Stimulated activated naive B cell treated with anti-CD40 and anti-IgM and Interleukin-4, amounts not matched to agents 10 μg/mL and 1 μg/mL and 100 μg/mL, for 72 hours (primary cell): ENCODE measurements around the gene ELF2.
"Not testable (repeated sequence)": the region's sequence is repeated elsewhere in the genome, so short reads cannot be mapped to it uniquely, and the experiment has no call there.

Experiments
- ATAC-seq, 2 donors: fragments of 150-1000 bp; cut with Tn5 transposase; replicated peaks; 2 replicates each; pipeline ENCODE4 v1.10.0; 2021; ENCODE audit warnings: moderate library complexity in 1 of 2
- DNase-seq: peaks from one replicate; pipeline ENCODE4 v3.0.0; 2021
- H3K27ac Mint-ChIP-seq: one replicate; pipeline ENCODE4 v1.8.0; 2022; ENCODE audit warnings: mild to moderate bottlenecking, mixed read lengths
- H3K27me3 Mint-ChIP-seq, 2 donors: one replicate each; pipeline ENCODE4 v1.8.0; 2022; ENCODE audit warnings: mixed read lengths in 2 of 2
- H3K36me3 Mint-ChIP-seq, 2 donors: one replicate each; pipeline ENCODE4 v1.8.0; 2022; ENCODE audit warnings: mixed read lengths in 2 of 2, mild to moderate bottlenecking in 1 of 2
- H3K4me1 Mint-ChIP-seq, 2 donors: one replicate each; pipeline ENCODE4 v1.8.0; 2022; ENCODE audit warnings: mixed read lengths in 2 of 2, mild to moderate bottlenecking in 1 of 2
- H3K4me3 Mint-ChIP-seq, 2 donors: one replicate each; pipeline ENCODE4 v1.8.0; 2022; ENCODE audit warnings: mild to moderate bottlenecking in 2 of 2, mixed read lengths in 2 of 2, moderate library complexity in 1 of 2
- H3K9me3 Mint-ChIP-seq, 2 donors: one replicate each; pipeline ENCODE4 v1.8.0; 2022; ENCODE audit warnings: mixed read lengths in 2 of 2, mild to moderate bottlenecking in 1 of 2

The ELF2 gene

DNA sequence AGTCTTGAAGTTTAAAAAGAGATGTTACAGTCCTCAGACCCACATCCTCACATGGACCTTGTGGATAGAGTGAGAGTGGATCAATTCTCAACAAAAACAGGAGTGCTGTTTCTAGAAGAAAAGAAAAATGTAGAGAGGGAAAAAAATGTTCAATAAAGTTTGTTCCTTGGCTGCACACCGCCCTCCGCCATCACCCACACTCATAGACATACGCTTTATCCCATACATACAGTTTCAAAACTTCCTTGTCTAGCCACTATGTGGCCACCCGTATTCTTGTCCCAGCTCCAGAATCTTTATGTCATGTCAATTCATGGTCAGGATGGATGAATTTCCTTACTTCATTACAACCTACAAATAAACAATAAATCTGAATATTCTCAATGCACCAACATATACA lies 23.5 kb upstream of the ELF2 start:
- peaks cover 0 to 6% of the 10 kb centered on the region in 2 donors for H3K36me3 Mint-ChIP-seq
- H3K27me3 Mint-ChIP-seq: peaks cover 4 to 16% of the 10 kb centered on the region in 2 donors
- H3K27ac Mint-ChIP-seq: no peak overlapping the region
- H3K4me1 Mint-ChIP-seq: no peaks in the 10 kb centered on the region
- ATAC-seq (no peak), DNase-seq (no peak)
- H3K4me3 Mint-ChIP-seq: no peak overlapping the region
- H3K9me3 Mint-ChIP-seq: peaks cover 4 to 7% of the 10 kb centered on the region in 2 donors

DNA sequence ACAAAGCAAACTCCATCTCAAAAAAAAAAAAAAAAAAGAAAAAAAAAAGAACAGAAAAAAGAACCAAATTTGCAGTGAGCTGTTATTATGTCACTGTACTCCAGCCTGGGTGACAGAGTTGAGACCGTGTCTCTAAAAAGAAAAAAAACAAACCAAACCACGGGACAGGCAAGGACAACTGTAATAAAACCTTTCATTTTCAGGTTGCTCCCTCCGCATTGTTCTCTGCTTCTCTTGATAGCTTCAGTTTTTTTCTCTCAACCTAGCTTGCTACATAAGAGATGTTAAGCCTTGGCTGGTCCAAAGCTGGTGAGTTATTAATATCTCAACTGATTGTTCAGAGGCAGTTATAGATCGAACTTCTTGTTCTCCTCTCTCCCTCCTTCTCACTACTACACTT lies 23.1 kb upstream of the ELF2 start:
- DNase-seq: no peak
- Mint-ChIP-seq H3K27ac (no peak overlapping the region), H3K27me3 (peaks cover 4 to 16% of the 10 kb centered on the region in 2 donors), H3K4me1 (no peaks in the 10 kb centered on the region), H3K36me3 (peaks cover 0 to 6% of the 10 kb centered on the region in 2 donors), H3K9me3 (peaks cover 4 to 7% of the 10 kb centered on the region in 2 donors), H3K4me3 (no peak overlapping the region)
- ATAC-seq: no peak

DNA sequence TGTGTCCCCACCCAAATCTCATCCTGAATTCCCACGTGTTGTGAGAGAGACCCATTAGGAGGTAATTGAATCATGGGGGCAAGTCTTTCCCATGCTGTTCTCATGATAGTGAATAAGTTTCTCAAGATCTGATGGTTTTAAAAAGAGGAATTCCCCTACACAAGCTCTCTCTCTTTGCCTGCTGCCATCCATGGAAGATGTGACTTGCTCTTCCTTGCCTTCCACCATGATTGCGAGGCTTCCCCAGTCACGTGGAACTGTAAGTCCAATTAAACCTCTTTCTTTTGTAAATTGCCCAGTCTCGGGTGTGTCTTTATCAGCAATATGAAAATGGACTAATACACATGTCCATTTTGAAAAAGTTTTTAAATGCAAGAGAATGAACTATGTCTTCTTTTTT lies 20.2 kb upstream of the ELF2 start:
- H3K9me3 Mint-ChIP-seq, DNase-seq, H3K27ac Mint-ChIP-seq, ATAC-seq, H3K4me3 Mint-ChIP-seq, H3K4me1 Mint-ChIP-seq, H3K36me3 Mint-ChIP-seq: not testable (repeated sequence)
- H3K27me3 Mint-ChIP-seq: peaks cover 4 to 16% of the 10 kb centered on the region in 2 donors

DNA sequence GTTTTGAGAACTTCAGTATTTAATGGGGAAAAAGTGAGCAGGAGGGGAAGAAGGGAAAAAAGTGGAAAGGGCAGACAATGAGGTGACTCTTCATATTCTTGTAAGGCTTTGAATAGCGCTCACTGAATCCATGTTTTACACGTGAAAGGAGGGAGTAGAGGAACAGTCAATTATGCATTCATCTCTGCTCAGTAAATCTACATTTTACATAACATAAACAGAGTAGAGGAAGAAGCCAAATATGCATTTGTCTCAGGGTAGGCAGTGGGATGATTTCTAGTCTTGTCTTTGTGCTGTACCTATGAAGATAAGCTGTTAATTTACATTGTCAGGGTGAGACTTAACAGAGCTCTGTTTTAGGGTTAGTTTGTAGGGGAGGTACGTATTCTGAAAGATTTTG lies 19.4 kb upstream of the ELF2 start:
- no peak overlapping the region for H3K4me3 Mint-ChIP-seq
- peaks cover 4 to 7% of the 10 kb centered on the region in 2 donors for H3K9me3 Mint-ChIP-seq
- DNase-seq: no peak
- H3K4me1 Mint-ChIP-seq: no peaks in the 10 kb centered on the region
- H3K36me3 Mint-ChIP-seq: peaks cover 0 to 6% of the 10 kb centered on the region in 2 donors
- no peak for ATAC-seq
- peaks cover 4 to 16% of the 10 kb centered on the region in 2 donors for H3K27me3 Mint-ChIP-seq
- no peak overlapping the region for H3K27ac Mint-ChIP-seq

DNA sequence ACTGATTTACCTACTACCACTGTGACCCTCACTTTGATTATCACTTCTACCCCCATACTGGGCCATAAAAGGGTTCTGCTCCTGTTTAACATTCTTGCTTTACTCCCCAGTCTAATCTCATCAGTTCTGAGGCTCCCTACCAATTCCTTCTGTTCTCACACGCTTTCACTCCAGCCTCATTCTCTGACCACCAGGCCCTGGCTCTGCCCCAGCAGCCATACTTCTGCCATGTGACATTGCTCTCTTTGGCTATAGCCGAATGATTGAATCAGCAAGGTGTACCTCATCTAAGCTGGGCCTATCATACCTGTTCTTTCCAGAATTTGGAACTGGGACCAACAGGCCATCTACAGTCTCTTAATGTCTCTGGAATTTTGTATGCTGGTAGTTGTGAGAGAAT lies 14.4 kb upstream of the ELF2 start:
- H3K36me3 Mint-ChIP-seq: no peaks in the 10 kb centered on the region
- no peak overlapping the region for H3K4me3 Mint-ChIP-seq
- no peaks in the 10 kb centered on the region for H3K9me3 Mint-ChIP-seq
- no peak for ATAC-seq
- DNase-seq: no peak
- H3K4me1 Mint-ChIP-seq: peaks cover 3 to 6% of the 10 kb centered on the region in 2 donors
- no peak overlapping the region for H3K27ac Mint-ChIP-seq
- H3K27me3 Mint-ChIP-seq: no peaks in the 10 kb centered on the region

DNA sequence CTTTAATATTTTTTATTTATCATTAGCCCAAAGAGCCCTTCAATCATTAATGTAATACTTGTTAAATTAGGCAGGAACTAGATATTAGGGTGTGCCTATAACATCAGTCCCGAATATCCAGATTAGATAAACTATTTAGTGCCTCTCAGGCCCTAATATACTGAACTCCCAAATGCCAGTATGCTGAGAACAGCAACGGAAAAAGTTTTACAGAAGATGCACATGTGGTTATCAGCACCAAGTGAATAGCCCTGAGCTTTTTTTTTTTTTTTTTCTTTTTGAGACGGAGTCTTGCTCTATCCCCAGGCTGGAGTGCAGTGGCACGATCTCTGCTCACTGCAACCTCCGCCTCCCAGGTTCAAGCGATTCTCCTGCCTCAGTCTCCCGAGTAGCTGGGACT lies 13.0 kb upstream of the ELF2 start:
- ATAC-seq: no peak
- Mint-ChIP-seq H3K9me3 (no peaks in the 10 kb centered on the region), H3K36me3 (no peaks in the 10 kb centered on the region), H3K4me1 (peaks cover 3 to 6% of the 10 kb centered on the region in 2 donors), H3K4me3 (no peak overlapping the region), H3K27ac (no peak overlapping the region), H3K27me3 (no peaks in the 10 kb centered on the region)
- DNase-seq: no peak

DNA sequence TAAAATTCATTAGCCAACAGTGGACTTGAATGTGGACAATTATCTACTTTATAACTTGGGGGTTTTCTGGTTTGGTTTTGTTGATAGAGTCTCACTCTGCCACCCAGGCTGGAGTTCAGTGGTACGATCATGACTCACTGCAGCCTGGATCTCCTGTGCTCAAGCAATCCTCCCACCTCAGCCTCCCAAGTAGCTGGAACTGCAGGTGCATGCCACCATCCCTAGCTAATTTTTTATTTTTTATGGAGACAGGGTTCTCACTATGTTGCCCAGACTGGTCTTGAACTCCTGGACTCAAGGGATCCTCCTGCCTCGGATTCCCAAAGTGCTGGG lies 12.4 kb upstream of the ELF2 start:
- H3K27ac Mint-ChIP-seq: no peak overlapping the region
- DNase-seq (no peak), ATAC-seq (no peak)
- peaks cover 3 to 6% of the 10 kb centered on the region in 2 donors for H3K4me1 Mint-ChIP-seq
- H3K27me3 Mint-ChIP-seq: no peaks in the 10 kb centered on the region
- H3K36me3 Mint-ChIP-seq: no peaks in the 10 kb centered on the region
- H3K4me3 Mint-ChIP-seq: no peak overlapping the region
- no peaks in the 10 kb centered on the region for H3K9me3 Mint-ChIP-seq

DNA sequence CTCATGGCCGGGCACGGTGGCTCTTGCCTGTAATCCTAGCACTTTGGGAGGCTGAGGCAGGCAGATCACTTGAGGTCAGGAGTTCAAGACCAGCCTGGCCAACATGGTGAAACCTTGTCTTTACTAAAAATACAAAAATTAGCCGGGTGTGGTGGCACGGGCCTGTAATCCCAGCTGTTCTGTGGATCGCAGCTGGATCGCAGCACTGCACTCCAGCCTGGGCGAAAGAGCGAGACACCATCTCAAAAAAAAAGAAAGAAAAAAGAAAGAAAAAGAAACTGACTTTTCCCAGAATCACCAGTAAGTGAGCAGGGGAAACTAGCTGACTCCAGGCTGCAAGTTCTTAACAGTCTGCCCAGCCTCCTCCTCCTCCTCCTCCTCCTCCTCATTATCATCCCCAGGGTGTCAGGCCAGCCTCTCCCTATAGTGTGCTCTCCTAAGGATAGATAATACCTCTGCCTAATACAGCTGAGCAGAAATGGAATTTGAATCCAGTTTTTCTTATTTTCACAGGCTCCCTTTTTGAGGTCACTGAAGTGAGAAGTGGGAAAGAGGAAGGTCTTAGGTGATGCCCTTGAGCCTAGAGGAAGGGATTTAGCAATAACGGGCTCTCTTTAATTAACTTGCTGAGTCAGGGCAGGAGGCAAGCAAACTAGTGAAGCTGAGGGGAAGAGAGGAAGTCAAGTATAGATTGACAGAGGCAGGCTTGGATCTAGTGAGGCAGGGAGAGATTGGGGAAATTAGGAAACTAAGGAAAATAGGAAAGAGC lies 11.8 kb upstream of the ELF2 start:
- Mint-ChIP-seq H3K9me3 (no peaks in the 10 kb centered on the region), H3K36me3 (no peaks in the 10 kb centered on the region), H3K4me3 (no peak overlapping the region), H3K4me1 (peaks cover 3 to 6% of the 10 kb centered on the region in 2 donors), H3K27ac (no peak overlapping the region), H3K27me3 (no peaks in the 10 kb centered on the region)
- ATAC-seq (no peak), DNase-seq (no peak)

DNA sequence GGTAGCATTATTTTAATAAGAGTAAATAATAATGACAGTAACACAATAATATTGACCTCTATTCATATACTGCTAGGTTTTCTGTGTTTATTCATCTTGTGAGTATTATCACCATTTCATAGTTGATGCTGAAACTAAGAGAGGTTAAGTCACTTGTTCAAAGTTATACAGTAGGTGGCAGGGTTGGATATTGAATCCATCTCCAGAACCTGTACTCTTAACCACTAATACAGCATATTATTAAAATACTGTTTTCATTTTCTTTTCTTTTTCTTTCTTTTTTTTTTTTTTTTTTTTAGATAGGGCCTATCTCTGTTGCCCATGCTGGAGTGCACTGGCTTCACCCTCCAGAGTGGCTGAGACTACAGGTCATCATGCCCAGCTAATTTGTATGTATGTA lies 7.1 kb upstream of the ELF2 start:
- no peak for DNase-seq

DNA sequence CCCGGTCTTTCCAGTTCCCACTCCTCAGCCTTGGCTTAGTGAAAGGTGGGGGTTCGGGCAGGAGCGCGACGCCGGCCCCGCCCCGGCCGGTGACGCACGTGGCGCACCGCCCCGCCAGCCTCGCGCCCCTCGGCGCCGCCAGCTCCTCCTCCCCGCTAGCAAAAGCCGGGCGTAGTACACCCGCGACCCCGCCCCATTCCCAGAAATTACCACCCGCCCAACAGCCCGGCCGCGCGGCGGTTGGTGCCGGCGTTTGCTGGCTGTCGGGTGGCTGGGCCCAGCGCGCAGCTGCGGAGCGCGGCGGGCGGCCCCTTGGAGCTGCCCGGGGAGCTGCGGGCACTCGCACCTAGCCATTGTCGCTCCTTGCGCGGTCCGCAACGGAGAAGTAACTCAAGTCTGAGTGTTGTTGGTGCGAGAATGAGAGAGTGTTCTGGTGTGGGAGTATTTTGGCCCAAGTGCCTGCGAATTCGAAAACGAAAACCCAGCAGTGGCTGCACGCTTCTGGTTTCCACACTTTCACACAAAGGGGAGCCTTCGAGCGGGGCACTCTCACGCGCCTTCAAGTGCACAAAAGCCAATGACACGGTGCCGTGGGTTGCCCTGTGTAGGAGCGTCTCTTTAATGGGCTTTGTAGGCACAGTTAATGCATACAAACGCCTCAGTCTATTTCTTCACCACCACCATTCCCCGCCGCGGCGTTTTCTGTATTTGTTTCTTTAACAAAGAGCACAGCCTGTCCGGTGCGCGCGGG lies 1.0 kb upstream of the ELF2 start:
- no peaks in the 10 kb centered on the region for H3K27me3 Mint-ChIP-seq
- ATAC-seq (peak; percentile 76 to 79), DNase-seq (peak; percentile 89)
- H3K36me3 Mint-ChIP-seq: peaks cover 0 to 4% of the 10 kb centered on the region in 2 donors
- H3K9me3 Mint-ChIP-seq: no peaks in the 10 kb centered on the region
- H3K27ac Mint-ChIP-seq: peak overlapping the region; percentile 99
- H3K4me3 Mint-ChIP-seq: peak overlapping the region; percentile 90 to 98
- peaks cover 9 to 17% of the 10 kb centered on the region in 2 donors for H3K4me1 Mint-ChIP-seq

More for the DNA sequence above, 7.1 kb upstream of the ELF2 start:
- no peaks in the 10 kb centered on the region for H3K27me3 Mint-ChIP-seq
- H3K36me3 Mint-ChIP-seq: no peaks in the 10 kb centered on the region
- no peak overlapping the region for H3K27ac Mint-ChIP-seq
- H3K4me3 Mint-ChIP-seq: no peak overlapping the region
- ATAC-seq: peak in 1 of 2 donors; percentile 45
- peaks cover 2 to 4% of the 10 kb centered on the region in 2 donors for H3K4me1 Mint-ChIP-seq
- no peaks in the 10 kb centered on the region for H3K9me3 Mint-ChIP-seq

DNA sequence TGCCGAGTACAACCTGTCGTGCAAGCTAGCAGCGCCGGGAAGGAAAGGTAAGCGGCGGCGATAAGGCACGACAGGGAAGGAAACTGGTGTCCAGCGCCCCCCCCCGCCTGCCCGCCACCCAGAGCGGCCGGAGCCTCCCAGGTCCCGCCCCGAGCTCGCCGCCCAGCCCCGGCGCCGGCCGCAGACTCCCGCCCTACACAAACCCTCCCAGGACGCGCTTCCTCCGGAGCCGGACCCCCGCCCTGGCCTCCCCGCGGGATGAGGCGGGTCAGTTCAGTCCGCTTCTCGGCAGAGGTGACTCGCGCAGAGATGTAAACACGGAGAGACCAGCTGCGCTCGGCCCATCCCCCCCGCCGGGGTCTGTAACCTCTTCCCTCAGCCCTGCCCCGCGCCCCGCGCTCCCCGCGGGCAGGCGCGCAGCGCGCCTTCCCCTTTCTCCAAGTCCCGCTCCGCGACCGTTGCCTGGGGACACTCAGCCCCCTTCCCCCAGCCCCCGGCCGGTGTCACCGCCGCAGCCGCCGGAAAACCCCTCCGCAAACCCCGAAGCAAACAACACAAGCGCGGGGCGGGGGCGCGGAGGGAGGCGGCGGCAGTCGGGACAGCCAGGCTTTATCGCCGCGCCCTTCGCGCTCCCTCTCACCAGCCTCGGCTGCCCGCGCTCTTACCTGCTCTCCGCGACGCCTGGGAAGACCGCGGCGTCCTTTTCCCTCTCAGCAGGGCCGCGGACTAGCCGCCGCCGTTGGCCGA lies 543 bp downstream of the ELF2 start:
- peaks cover 0 to 4% of the 10 kb centered on the region in 2 donors for H3K36me3 Mint-ChIP-seq
- peaks cover 9 to 22% of the 10 kb centered on the region in 2 donors for H3K4me1 Mint-ChIP-seq
- no peaks in the 10 kb centered on the region for H3K9me3 Mint-ChIP-seq
- H3K27ac Mint-ChIP-seq: peak overlapping the region; percentile 93
- DNase-seq: peak; percentile 49
- peak; percentile 29 to 30 for ATAC-seq
- peak overlapping the region; percentile 90 to 98 for H3K4me3 Mint-ChIP-seq
- no peaks in the 10 kb centered on the region for H3K27me3 Mint-ChIP-seq

DNA sequence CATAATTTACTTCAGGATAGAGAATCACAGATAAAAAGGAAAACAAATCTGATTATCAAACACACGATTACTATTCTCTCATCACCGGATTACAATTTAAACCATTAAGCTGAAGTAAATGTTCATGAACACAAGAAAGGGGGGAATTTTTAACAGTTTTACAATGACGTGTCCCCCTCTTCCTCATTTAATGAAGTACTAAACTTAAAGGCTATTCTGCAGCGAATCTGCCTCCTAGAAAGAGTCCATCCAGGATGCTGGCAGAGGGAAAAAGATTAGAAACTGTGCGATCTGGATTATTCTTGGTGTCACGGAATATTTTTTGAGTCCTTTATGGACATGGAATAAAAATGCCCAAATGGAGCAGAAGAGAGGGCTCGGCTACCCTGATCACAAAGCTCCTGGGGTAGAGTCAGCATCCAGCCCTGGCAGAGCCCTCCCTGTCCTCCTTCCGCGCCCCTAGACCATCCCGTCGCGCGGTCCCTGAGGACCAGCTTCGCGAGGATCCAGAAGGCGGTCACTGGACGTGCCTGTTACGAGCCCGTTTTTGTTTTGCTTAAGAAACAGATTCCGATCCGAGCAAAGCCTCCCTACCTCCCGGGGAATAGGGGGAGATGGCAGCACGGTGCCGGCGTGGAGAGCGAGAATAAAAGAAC lies 1.2 kb downstream of the ELF2 start:
- Mint-ChIP-seq H3K4me3 (peak overlapping the region; percentile 90 to 98), H3K36me3 (peaks cover 0 to 4% of the 10 kb centered on the region in 2 donors), H3K4me1 (peaks cover 9 to 22% of the 10 kb centered on the region in 2 donors), H3K27me3 (no peaks in the 10 kb centered on the region), H3K27ac (peak overlapping the region; percentile 89), H3K9me3 (no peaks in the 10 kb centered on the region)
- ATAC-seq: peak in 1 of 2 donors; percentile 0
- peak; percentile 3 for DNase-seq

DNA sequence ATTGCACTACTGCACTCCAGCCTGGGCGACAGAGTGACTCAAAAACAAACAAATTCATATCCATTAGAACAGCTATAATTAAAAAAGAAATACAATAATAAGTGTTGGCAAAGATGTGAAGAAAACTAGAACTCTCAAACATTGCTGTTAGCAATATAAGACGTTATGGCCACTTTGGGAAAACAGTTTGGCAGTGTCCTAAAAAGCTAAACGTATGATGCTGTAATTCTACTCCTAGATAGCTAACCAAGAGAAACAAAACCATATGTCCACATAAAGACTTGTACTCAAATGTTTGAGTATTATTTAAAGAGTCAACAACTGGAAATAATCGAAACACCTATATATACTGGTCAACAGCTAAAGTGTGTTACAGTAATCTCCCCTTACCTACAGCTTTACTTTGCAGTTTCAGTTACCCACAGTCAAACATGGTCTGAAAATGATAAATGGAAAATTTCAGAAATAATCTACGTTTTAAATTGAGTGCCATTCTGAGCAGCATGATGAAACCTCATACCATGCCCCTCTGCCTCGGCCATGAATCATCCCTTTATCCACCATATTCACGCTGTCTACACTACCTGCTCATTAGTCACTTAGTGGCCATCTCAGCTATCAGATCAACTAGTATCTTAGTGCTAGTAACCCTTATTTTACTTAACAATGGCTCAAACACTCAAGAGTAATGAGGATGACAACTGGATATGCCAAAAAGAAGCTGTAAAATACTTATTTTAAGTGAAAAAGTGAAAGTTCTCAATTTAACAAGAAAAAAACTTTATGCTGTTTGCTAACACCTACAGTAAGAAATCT lies 4.9 kb downstream of the ELF2 start:
- ATAC-seq: no peak
- peaks cover 12 to 26% of the 10 kb centered on the region in 2 donors for H3K4me1 Mint-ChIP-seq
- no peaks in the 10 kb centered on the region for H3K36me3 Mint-ChIP-seq
- DNase-seq: no peak
- no peaks in the 10 kb centered on the region for H3K27me3 Mint-ChIP-seq
- H3K4me3 Mint-ChIP-seq: no peak overlapping the region
- no peak overlapping the region for H3K27ac Mint-ChIP-seq
- no peaks in the 10 kb centered on the region for H3K9me3 Mint-ChIP-seq
